B cell (primary cell): ENCODE data around the gene EMC10. TPM values are rescaled to one million over a fixed set of nuclear protein-coding genes. Genes with fewer than 3 reads are reported as not detected.

ENCODE experiments used
- ATAC-seq: fragments of 200-7000 bp; cut with Tn5 transposase; one replicate; pipeline ENCODE4 v1.10.0; 2021; ENCODE audit warnings: low read depth, mild to moderate bottlenecking, moderate number of reproducible peaks, moderate library complexity
- CTCF ChIA-PET: fragments of 350-600 bp; sonication (Branson Sonifier 250); formaldehyde crosslinking; loops from one replicate; lab custom pipeline; 2021; ENCODE audit warnings: antibody characterized with exemption, inconsistent platforms; lab: Charles Lee
- POLR2A ChIA-PET: fragments of 350-600 bp; sonication (Branson Sonifier 250); formaldehyde crosslinking; loops from one replicate; lab custom pipeline; 2021; ENCODE audit warnings: antibody characterized with exemption; lab: Charles Lee
- DNase-seq: peaks from one replicate; pipeline ENCODE4 v3.0.0; 2013
- H2AFZ ChIP-seq: 2 replicates; pipeline ENCODE4 v1.6.1; 2012; ENCODE audit warnings: mild to moderate bottlenecking, low read depth, low read length; ENCODE audit not compliant: insufficient read depth, poor library complexity, severe bottlenecking
- H3K27ac ChIP-seq, 2 donors: 1 replicate in 1 of 2; 2 replicates in 1 of 2; pipeline ENCODE4 v1.5.1; 2012 to 2013; ENCODE audit warnings: low read length in 2 of 2, mild to moderate bottlenecking in 2 of 2, moderate library complexity in 1 of 2
- H3K27me3 ChIP-seq, 4 experiments: fragments of 200-600 bp in 1 of 4; sonication (generic) in 1 of 4; replicated peaks in 1 of 4; 1 replicate in 2 of 4; 2 replicates in 2 of 4; pipeline versions ENCODE4 v1.6.1 to v1.7.0; 2013 to 2016; ENCODE audit warnings: low read length in 3 of 4, mild to moderate bottlenecking in 2 of 4, mixed read lengths in 1 of 4, moderate library complexity in 1 of 4; ENCODE audit not compliant: insufficient read depth in 4 of 4, control insufficient read depth in 3 of 4; ENCODE audit errors: control extremely low read depth in 1 of 4
- H3K36me3 ChIP-seq, 2 experiments: replicated peaks in 1 of 2; 1 replicate in 1 of 2; 2 replicates in 1 of 2; pipeline versions ENCODE4 v1.6.1 to v1.7.1; 2013; ENCODE audit warnings: low read length in 1 of 2; ENCODE audit not compliant: insufficient read depth in 2 of 2, control insufficient read depth in 1 of 2; ENCODE audit errors: control extremely low read depth in 1 of 2, extremely low read depth in 1 of 2
- H3K4me1 ChIP-seq, 2 donors: fragments of 200-600 bp in 1 of 2; sonication (generic) in 1 of 2; 1 replicate in 1 of 2; 2 replicates in 1 of 2; pipeline versions ENCODE4 v1.5.1 to v1.6.1; 2013 to 2017; ENCODE audit warnings: low read length in 2 of 2; ENCODE audit not compliant: control insufficient read depth in 2 of 2, insufficient read depth in 2 of 2
- H3K4me2 ChIP-seq: replicated peaks from 2 replicates; pipeline ENCODE3; 2012; ENCODE audit warnings: mild to moderate bottlenecking, low read depth, low read length; ENCODE audit not compliant: poor library complexity, severe bottlenecking
- H3K4me3 ChIP-seq, 5 experiments: fragments of 200-600 bp in 1 of 5; sonication (generic) in 1 of 5; 1 replicate in 3 of 5; 2 replicates in 2 of 5; pipeline versions ENCODE4 v1.5.1 to v1.7.0; 2011 to 2016; ENCODE audit warnings: low read length in 4 of 5, mild to moderate bottlenecking in 4 of 5, low read depth in 2 of 5, control low read depth in 1 of 5, moderate library complexity in 1 of 5; ENCODE audit not compliant: insufficient read depth in 1 of 5; ENCODE audit errors: control extremely low read depth in 1 of 5, extremely low read depth in 1 of 5
- H3K79me2 ChIP-seq: fragments of 200-600 bp; sonication (generic); one replicate; pipeline ENCODE4 v1.6.0; 2016; ENCODE audit warnings: low read length; ENCODE audit not compliant: control insufficient read depth, insufficient read depth
- H3K9ac ChIP-seq: fragments of 200-600 bp; sonication (generic); 2 replicates; pipeline ENCODE4 v1.6.1; 2017; ENCODE audit warnings: mild to moderate bottlenecking, low read length, moderate library complexity
- H3K9me3 ChIP-seq, 3 donors: one replicate each; pipeline versions ENCODE4 v1.6.1 to v1.7.1; 2013; ENCODE audit warnings: low read length in 2 of 3; ENCODE audit not compliant: control insufficient read depth in 2 of 3, insufficient read depth in 1 of 3; ENCODE audit errors: control extremely low read depth in 1 of 3
- H4K20me1 ChIP-seq: 2 replicates; pipeline ENCODE4 v1.6.0; 2012; ENCODE audit warnings: mild to moderate bottlenecking, low read length; ENCODE audit not compliant: insufficient read depth, control insufficient read depth, poor library complexity, severe bottlenecking
- H3K27ac Mint-ChIP-seq: one replicate; pipeline ENCODE4 v1.8.0; 2021; ENCODE audit warnings: mixed read lengths
- H3K27me3 Mint-ChIP-seq: one replicate; pipeline ENCODE4 v1.8.0; 2021; ENCODE audit warnings: mixed read lengths
- H3K4me1 Mint-ChIP-seq: one replicate; pipeline ENCODE4 v1.8.0; 2021; ENCODE audit warnings: mixed read lengths
- H3K4me3 Mint-ChIP-seq: one replicate; pipeline ENCODE4 v1.8.0; 2021; ENCODE audit warnings: mixed read lengths
- H3K9me3 Mint-ChIP-seq: one replicate; pipeline ENCODE4 v1.8.0; 2022; ENCODE audit warnings: mixed read lengths; ENCODE audit not compliant: insufficient read depth
- CTCF ChIP-seq: fragments of 200-600 bp; IDR thresholded peaks from one replicate; pipeline ENCODE4 v1.8.0; 2022; ENCODE audit warnings: antibody characterized with exemption, mild to moderate bottlenecking
- EZH2 ChIP-seq: IDR thresholded peaks from 2 replicates; pipeline ENCODE4 v1.6.1; 2012; ENCODE audit warnings: borderline replicate concordance, low read depth, mild to moderate bottlenecking, moderate library complexity, low read length; ENCODE audit not compliant: insufficient read depth, poor library complexity, severe bottlenecking
- WGBS: methylation state at CpG from one replicate; pipeline ENCODE4 v1.1.5; 2013; ENCODE audit warnings: missing lambda C conversion rate; ENCODE audit not compliant: insufficient coverage; 5-methylcytosine and 5-hydroxymethylcytosine counted together
- intact Hi-C: fragments of 100-400 bp; cut with micrococcal nuclease; formaldehyde crosslinking; loops from one replicate; pipeline ENCODE4 v1.10.0; 2022
- polyA plus RNA-seq: library from polyadenylated mRNA; depleted of rRNA; stranded (reverse); fragments of >200 nt; gene quantifications from 2 replicates; pipeline ENCODE4 v1.2.3, GENCODE V29; 2012
- total RNA-seq, 2 donors: library from RNA; stranded (reverse); fragments of 120-200 nt in 1 of 2; gene quantifications; 1 replicate in 1 of 2; 2 replicates in 1 of 2; pipeline versions ENCODE4 v1.2.3 to v1.2.4, GENCODE V29; 2013 to 2022

Gene EMC10
- total and polyA plus RNA-seq, 2 donors (not counting 1 experiment from before 2014, with no cell fraction given) = 51.1 to 88.1 TPM

- peak overlapping the region; percentile 42 for H3K27ac Mint-ChIP-seq
- TF ChIP-seq EZH2 = no peak
- TF ChIP-seq CTCF = no peak
- Histone ChIP-seq H3K4me2 (no peak overlapping the region), H3K9ac (no peak overlapping the region), H3K27ac (peak overlapping the region in 1 of 2 donors; percentile 39), H3K4me3 (no peak overlapping the region), H3K4me1 (peaks cover 14 to 20% of the 10 kb centered on the region in 2 donors), H3K9me3 (peaks cover 0 to 4% (median 0%) of the 10 kb centered on the region in 3 donors), H3K79me2 (no peaks in the 10 kb centered on the region), H3K36me3 (no peaks in the 10 kb centered on the region), H2AFZ (no peak overlapping the region), H4K20me1 (no peaks in the 10 kb centered on the region), H3K27me3 (peaks cover 0 to 13% (median 0%) of the 10 kb centered on the region in 4 experiments)
- peak overlapping the region; percentile 26 for H3K4me3 Mint-ChIP-seq
- POLR2A ChIA-PET = interaction anchor here (0.7 kb wide), 1 partner anchor 27 kb away, joined by 3 read pairs; no protein-coding TSS in a partner anchor
- peaks cover 2% of the 10 kb centered on the region for H3K27me3 Mint-ChIP-seq
- 89% methylated on average over 11 of the region's 11 CpGs for WGBS
- CTCF ChIA-PET = interaction anchor here (0.7 to 1.0 kb wide), 2 partner anchors 49 to 141 kb away, joined by 3 to 5 read pairs; no protein-coding TSS in a partner anchor
- H3K4me1 Mint-ChIP-seq = peaks cover 17% of the 10 kb centered on the region
- intact Hi-C loops = no loop called here
- no peaks in the 10 kb centered on the region for H3K9me3 Mint-ChIP-seq
- DNase-seq (no peak), ATAC-seq (no peak)
These were observed 33.1 kb downstream of the EMC10 start for GRCh38 chr19:50509366-50509765.

DNA sequence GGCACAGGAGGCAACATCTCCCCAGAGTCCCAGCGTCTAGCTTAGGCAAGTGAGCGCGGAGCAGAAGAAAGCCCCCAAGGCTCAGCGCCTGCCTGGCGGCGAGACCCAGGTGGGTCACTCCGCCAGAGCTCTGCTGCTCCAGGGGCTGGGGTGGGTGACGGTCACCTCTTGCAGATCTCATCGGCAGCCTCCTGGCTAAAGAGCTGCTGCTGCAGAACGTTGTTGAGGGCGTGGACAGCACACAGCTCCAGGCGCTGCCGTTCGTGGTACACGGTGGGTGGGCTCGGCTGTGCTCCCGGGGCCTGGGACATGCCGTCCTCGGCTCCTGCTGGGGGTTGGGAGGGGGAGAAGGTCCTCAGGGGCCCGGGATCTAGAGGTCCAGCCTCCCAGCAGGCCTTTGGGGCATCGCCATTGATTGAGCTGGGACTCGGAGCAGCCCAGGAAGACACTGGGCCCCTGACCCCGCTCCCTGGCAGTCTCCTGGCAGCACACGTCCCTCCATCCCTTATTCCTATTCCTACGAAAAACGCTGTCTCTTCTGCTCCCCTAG is 33.9 kb downstream of the EMC10 start:
- TF ChIP-seq EZH2 (no peak), CTCF (no peak)
- Histone ChIP-seq H3K36me3 (no peaks in the 10 kb centered on the region), H2AFZ (peak overlapping the region; percentile 90), H3K27ac (peak overlapping the region; percentile 87 to 98), H3K9me3 (peaks cover 0 to 4% (median 0%) of the 10 kb centered on the region in 3 donors), H3K4me2 (peak overlapping the region; percentile 91), H3K27me3 (peaks cover 0 to 19% (median 2%) of the 10 kb centered on the region in 4 experiments), H4K20me1 (no peaks in the 10 kb centered on the region), H3K4me1 (peaks cover 14 to 20% of the 10 kb centered on the region in 2 donors), H3K79me2 (no peaks in the 10 kb centered on the region), H3K9ac (peak overlapping the region; percentile 63), H3K4me3 (peak overlapping the region in 4 of 5 experiments; percentile 45 to 72 (median 62))
- Mint-ChIP-seq H3K9me3 (no peaks in the 10 kb centered on the region), H3K4me1 (peaks cover 17% of the 10 kb centered on the region), H3K27ac (peak overlapping the region; percentile 100), H3K27me3 (peaks cover 3% of the 10 kb centered on the region), H3K4me3 (peak overlapping the region; percentile 96)
- WGBS = 82% methylated on average over 25 of the region's 26 CpGs
- ATAC-seq = no peak
- intact Hi-C loops = loop anchor here (2.0 kb wide), 1 partner anchor 77 kb away; the partner anchor contains the start of gene MYBPC2
- ChIA-PET POLR2A (no interaction called here), CTCF (interaction anchor here (0.7 kb wide), 1 partner anchor 142 kb away, joined by 3 read pairs; no protein-coding TSS in a partner anchor)
- DNase-seq = peak; percentile 49
